Suppressor macrophage treated with lipopolysaccharide for 4 hours (primary cell): ENCODE measurements around the gene ST14.

Experiments used
- DNase-seq: peaks from one replicate; pipeline ENCODE4 v3.0.0-alpha.2; 2020

The ST14 gene

DNA sequence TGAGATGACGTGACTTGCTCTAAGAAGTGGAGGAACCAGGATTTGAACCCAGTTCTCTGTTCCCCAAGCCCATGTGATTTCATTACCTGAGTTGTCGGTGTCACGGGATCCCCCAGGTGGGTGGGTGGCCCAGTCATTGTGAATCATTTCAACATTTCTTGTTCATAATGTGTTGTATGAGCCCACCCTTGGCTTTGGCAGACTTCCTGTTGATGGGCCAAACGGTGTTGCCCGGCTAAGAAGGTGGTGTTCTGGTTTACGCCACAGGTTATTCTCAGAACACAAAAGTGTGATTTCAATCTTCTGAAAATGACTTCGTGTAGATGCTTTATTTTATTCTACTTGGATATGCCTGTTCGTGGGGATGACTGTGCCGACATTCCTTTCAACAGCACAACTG, 21.6 kb upstream of the ST14 start:
- no peak for DNase-seq

GRCh38 chr11:130139401-130139800, 20.2 kb upstream of the ST14 start:
- DNase-seq = no peak

GRCh38 chr11:130141561-130142341, 17.8 kb upstream of the ST14 start:
- DNase-seq = no peak

GRCh38 chr11:130144141-130144540, 15.4 kb upstream of the ST14 start:
- DNase-seq = no peak

GRCh38 chr11:130144861-130145281, 14.7 kb upstream of the ST14 start:
- no peak for DNase-seq

GRCh38 chr11:130145311-130145812, 14.2 kb upstream of the ST14 start:
- DNase-seq = no peak

DNA sequence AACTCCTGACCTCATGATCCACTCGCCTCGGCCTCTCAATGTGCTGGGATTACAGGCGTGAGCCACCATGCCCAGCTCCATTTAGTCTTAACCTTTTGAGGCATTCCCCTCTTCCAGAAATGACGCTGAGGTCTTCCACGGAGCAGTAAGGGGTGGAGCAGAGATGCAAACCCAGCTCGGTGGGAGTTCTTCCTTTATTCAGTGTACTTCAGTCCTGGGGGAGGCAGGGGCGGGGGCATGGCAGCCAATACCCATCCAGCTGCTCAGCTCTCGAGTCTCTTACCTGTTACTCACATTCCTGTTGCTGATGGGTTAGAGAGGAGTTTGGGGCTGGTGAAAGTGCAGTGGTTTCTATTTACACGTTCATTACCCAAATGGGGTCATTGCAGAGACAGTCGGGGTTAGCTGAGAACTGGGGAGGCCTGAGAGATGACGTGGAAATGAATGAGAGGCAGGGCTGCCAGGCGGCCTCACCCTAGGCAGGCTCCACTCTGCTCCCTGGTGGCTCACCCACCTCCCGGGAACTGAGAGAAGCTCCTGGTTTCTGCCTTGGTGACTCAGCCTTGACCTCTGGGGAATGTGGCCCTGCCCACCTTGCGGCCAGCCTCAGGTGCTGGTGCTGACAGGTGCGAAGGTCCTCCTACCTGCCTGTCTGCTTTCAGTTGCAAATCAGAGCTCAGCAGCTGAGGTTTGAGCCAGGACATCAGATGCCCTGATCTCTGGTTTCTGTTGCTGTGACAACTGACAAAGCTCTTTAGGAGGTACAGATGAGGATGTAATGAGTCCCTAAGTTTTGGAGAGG, 13.4 kb upstream of the ST14 start:
- no peak for DNase-seq

DNA sequence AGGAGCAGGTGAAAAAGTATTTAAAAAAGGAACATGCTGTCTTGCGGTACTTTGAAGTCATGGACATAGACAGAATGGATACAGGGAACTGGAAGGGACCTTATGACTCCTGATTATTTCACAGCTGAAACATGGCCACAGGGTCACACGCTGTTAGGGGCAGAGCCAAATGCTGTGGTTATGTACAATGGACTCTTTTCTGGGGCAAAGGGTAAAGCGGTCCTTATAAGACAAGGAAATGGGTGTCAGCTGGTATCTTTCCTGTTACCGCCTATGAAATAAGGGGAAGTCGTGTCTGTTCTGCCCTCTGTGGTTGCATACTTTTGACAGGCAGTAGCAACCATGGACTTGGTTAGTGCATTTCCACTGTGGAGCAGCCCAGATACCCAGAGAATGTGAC, 12.8 kb upstream of the ST14 start:
- peak; percentile 92 for DNase-seq

DNA sequence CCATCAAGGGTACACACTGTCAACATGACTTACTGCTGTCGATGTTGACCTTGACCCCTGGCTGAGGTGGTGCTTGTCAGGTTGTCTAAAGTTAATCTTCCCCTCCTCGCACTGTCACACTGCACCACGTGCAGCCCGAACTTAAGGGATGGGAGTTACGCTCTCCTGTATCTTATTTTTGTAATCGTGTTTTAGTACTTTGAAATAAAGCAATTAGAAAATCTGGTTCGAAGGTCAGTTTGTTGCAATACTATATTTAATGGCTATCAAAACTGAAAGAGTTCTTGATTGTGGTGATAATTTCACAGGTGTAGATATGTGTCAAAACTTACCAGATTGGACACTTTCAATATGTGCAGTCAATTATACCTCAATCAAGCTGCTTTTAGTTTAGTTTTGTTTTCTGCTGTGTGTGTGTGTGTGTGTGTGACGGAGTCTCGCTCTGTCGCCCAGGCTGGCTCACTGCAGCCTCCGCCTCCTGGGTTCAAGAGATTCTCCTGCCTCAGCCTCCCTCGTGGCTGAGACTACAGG, 10.7 kb upstream of the ST14 start:
- no peak for DNase-seq

DNA sequence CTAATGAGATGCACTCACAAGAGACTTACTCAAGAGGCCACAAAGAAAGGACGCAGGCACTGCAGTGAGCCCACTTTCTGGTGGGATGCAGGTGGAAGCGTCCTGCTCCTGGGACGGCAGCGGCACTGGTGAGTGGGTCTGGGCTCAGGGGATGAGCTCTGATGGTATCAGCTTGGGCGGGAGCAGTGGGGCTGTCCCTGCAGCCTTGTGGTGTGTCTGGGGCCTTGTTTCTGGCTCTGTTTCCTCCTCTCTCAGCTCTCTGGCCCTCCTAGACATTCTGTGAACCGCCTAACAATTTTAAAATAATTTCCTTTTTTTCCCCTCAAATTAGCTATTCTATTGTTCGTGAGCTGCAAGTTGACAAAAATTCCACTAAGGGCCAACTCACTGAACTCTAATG, 8.8 kb upstream of the ST14 start:
- no peak for DNase-seq

- DNase-seq = no peak
Measured at GRCh38 chr11:130151196-130151595, 8.4 kb upstream of the ST14 start.

DNA sequence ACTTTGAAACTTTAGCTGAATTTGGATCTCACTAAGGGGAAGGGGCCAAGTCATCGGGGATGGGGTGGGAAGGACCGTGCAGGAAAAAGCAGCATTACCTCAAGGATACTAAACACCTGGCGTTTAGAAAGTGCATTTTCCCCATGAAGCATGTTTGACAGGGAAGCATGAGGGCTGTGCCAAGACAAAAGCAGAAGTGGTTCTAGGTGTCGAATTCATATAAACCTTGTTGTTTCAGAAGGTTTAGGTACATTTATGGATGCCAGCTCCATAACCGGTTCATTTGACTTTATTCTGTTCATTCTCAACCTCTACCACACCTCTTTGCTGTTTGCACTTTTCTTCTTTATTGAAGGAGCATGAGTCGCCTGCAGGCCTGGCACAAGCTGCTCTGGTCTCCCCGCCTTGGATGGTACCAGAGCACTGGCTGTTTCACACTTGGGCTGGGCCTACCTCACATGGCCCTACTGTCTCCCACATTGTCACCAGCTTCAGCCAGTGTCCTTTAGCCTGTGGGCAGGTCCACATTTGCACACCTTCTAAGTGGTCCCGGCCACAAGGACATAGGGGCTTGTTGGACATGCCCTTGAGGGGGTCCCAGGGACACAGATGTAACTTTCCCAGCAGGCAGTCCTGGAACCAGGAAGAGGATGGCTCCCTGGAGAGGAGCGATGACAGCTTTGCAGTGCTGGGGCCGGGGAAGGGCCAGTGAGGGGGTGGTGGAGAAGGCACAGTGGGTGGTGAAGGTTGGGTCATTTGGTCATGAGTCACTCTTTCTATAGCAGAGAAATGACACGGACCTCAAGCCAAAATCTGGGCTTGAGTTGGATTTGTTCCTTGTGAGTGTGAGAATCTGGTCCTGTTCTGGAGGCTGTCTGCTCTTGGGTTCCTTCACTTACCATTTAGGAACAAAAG, 3.2 kb upstream of the ST14 start:
- peak; percentile 77 for DNase-seq

DNA sequence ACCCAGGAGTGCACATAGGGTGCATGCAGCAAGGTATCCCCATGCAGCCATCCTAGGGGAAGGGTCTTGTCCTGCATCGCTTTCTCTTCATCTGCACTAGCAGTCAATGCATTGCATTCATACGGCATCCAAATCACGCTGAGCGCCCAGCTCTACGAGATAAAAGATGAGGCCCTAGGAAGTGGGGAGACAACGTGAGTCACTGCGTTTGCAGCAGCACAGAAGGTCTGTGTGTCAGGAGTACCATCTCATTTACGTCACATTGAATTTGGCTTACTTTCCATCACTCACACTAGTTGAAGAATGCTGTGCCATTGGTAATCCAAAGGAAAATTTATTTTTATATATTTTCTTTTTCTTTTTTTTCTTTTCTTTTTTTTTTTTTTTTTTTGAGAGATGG, 2.5 kb upstream of the ST14 start:
- peak; percentile 39 for DNase-seq

- DNase-seq = no peak
Measured at GRCh38 chr11:130157840-130158239, 1.7 kb upstream of the ST14 start.

- no peak for DNase-seq
Measured at GRCh38 chr11:130159139-130159538, 443 bp upstream of the ST14 start.

GRCh38 chr11:130160498-130161155, 1.0 kb downstream of the ST14 start:
- DNase-seq = peak; percentile 38

GRCh38 chr11:130161441-130162145, 2.0 kb downstream of the ST14 start:
- DNase-seq = no peak

DNA sequence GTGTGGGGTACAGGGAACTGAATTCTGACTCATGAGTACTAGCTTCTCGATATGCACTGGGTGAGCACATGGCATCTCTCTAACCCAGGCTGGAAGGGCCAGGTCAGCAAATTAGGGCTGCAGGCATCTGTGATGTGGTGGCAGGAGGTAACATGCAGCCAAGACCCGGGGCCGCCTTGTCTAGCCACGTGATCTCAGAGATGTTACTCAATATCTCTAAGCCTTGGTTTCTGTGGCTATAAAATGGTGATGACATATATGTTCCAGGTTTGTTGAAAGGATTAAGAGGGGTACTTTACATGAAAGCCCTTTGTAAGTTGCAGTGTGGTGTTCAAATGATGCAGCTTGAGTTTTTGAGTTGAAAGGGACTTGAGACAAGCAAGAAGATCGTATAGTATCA, 3.2 kb downstream of the ST14 start:
- peak; percentile 49 for DNase-seq

- DNase-seq = peak; percentile 78
Measured at GRCh38 chr11:130163346-130164220, 4.0 kb downstream of the ST14 start.

- no peak for DNase-seq
Measured at GRCh38 chr11:130164221-130164570, 4.6 kb downstream of the ST14 start.
